NCI-H1436 treated with DMSO at 0.1 percent for 48 hours (cell line): Measurements from ENCODE around the gene TMEM209.
"Not testable (repeated sequence)": the region's sequence is repeated elsewhere in the genome, so short reads cannot be mapped to it uniquely, and the experiment has no call there.

ENCODE experiments used
- DNase-seq: peaks from one replicate; lab custom pipeline; 2025; lab: John Stamatoyannopoulos, UW

TMEM209 gene

GRCh38 chr7:130205084-130205947, at the start of gene TMEM209:
TMEM209 (minus strand) TSS chr7:130205406; CDS start chr7:130205375, 31 bp downstream.
- peak; percentile 82 for DNase-seq

DNA sequence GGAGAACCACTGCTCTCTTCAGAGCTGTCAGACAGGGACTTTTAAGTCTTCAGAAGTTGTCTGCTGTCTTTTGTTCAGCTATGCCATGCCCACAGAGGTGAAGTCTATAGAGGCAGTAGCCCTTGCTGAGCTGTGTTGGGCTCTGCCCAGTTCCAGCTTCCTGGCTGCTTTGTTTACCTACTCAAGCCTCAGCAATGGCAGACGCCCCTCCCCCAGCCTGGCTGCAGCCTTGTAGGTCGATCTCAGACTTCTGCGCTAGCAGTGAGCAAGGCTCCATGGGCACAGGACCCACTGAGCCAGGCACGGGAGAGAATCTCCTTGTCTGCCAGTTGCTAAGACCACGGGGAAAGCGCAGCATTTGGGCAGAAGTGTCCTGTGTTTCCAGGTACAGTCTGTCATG, 49.3 kb upstream of the TMEM209 start:
- no peak for DNase-seq

DNA sequence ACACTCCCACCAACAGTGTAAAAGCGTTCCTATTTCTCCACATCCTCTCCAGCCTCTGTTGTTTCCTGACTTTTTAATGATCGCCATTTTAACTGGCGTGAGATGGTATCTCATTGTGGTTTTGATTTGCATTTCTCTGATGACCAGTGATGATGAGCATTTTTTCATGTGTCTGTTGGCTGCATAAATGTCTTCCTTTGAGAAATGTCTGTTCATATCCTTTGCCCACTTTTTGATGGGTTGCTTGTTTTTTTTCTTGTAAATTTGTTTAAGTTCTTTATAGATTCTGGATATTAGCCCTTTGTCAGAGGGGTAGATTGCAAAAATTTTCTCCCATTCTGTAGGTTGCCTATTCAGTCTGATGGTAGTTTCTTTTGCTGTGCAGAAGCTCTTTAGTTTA, 44.4 kb upstream of the TMEM209 start:
- not testable (repeated sequence) for DNase-seq

GRCh38 chr7:130248842-130249241, 43.6 kb upstream of the TMEM209 start:
- not testable (repeated sequence) for DNase-seq

DNA sequence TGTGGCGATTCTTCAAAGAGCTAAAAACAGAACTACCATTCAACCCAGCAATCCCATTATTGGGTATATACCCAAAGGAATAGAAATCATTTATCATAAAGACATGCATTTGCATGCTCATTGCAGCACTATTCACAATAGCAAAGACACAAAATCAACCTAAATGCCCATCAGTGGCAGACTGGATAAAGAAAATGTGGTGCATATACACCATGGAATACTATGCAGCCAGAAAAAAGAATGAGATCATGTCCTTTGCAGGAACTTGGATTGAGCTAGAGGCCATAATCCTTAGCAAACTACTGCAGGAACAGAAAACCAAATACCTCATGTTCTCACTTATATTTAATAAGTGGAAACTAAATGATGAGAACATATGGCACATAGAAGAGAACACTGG, 41.3 kb upstream of the TMEM209 start:
- not testable (repeated sequence) for DNase-seq

GRCh38 chr7:130243486-130243885, 38.3 kb upstream of the TMEM209 start:
- not testable (repeated sequence) for DNase-seq

DNA sequence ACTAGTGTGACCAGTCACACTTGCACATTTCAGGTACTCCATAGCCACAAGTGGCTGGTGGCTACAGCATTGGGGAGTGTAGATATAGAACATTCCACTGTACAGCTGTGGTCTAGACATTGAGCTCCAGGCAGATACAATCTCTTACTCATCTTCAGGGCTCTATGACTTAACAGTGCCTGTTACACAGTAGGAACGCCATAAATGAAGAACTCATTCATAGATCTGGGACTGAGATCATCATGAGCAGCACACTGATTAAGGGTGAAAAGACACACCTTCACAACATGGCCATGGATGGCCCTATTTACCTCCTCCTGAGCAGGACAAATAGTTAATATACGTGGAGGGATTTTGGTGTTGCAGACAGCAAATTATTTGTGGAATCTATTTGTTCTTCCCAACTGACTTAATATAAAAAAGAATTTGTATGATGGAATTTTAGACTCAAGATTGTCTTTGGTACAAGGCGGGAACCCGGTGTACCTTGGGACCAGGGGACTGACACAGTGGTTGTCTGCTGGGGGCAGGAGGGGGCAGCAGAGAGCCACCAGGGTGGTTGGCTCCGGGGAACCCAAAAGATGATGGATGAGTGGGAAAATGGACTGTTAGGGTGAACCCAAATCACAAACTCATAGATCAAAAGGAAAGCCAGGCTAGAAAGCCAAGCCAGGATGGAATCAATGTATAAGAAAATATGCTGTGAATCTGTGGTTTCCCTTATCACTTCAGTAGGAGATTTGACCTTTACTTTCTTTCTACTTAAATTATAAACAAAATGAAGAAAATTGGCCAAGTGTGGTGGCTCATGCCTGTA, 37.2 kb upstream of the TMEM209 start:
- no peak for DNase-seq

GRCh38 chr7:130240240-130240639, 35.0 kb upstream of the TMEM209 start:
- no peak for DNase-seq

DNA sequence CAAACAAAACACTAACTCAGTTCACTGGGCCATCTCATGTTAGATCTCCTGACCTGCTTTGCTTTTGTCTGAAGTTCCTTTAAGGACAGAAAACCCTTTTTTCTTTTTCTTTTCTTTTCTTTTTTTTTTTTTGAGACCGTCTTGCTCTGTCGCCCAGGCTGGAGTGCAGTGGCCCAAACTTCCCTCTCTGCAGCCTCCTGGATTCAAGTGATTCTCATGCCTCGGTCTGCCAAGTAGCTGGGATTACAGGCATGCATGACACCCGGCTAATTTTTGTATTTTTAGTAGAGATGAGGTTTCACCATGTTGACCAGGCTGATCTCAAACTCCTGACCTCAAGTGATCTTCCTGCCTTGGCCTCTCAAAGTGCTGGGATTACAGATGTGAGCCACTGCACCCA, 31.2 kb upstream of the TMEM209 start:
- not testable (repeated sequence) for DNase-seq

GRCh38 chr7:130234078-130234477, 28.9 kb upstream of the TMEM209 start:
- no peak for DNase-seq

GRCh38 chr7:130232209-130232608, 27.0 kb upstream of the TMEM209 start:
- no peak for DNase-seq

- no peak for DNase-seq
These were observed 26.6 kb upstream of the TMEM209 start for GRCh38 chr7:130231792-130232191.

DNA sequence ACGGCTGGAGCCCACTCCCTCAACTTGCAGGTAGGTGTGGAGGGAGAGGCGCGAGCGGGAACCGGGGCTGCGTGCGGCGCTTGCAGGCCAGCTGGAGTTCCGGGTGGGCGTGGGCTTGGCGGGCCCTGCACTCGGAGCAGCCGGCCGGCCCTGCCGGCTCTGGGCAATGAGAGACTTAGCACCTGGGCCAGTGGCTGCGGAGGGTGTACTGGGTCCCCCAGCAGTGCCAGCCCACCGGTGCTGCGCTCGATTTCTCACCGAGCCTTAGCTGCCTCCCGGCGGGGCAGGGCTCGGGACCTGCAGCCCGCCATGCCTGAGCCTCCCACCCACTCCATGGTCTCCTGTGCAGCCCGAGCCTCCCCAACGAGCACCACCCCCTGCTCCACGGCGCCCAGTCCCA, 24.8 kb upstream of the TMEM209 start:
- DNase-seq, result not testable (repeated sequence)

DNA sequence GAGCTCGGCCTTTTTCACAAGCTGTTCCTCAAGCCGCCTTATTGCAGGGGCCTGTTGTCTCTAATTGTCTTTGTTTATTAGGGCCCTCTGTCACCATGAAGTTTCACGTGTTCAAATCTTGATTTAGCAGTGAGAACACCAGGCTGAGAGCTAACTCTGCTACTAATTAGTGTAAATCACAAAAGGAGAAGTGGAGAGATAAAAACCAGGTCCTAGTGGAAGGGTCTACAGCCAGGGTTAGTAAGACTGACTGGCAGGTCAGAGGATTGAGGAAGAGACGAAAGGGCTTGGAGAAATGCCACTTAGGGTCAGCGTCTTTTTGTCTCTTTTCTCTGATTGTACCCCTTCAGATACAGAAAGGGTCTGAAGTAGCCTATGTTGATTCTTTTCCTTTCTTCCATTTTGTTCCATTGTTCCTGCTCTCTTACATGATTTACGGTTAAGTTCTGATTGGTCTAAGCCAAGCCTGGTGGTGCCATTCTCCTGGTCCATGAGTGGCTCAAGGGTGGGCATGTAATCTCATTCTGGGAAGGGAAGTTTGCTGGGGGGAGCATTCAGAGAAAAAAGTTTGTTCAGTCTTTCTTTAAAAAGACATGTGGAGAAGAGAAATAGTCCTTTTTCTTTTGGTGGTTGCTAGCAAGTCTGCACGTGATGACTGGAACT, 23.8 kb upstream of the TMEM209 start:
- DNase-seq, result no peak

DNA sequence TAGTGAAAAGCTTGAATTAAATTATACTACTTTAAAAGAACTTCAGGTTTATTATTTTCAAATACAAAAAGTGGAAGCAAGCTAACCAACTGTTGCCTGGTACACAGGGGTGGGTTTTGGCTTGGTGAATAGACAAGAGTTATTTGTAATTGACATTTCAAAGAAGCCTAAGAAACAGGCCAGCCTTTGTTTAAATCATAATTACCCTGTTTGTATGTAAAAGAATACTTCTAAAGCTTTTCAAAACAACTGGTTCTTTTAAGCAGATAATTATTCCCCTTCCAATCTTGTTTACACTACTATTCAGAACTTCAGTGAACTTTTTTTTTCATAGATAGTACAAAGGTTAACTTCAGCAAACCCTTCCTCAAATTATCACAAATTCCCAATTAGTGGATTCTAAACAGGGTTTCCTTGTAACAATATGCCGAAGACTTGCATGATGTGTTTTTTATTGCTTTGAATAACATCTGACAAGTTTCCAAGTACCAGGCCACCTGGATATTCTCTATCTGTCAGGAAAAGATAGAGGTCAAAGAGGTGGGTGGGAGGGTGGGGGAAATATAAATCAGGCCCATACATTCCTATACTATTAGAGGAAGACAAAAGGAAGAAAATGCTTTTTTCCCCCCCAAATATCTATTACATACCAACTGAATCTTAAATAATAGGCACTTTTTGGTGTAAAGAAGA, 22.8 kb upstream of the TMEM209 start:
- no peak for DNase-seq

DNA sequence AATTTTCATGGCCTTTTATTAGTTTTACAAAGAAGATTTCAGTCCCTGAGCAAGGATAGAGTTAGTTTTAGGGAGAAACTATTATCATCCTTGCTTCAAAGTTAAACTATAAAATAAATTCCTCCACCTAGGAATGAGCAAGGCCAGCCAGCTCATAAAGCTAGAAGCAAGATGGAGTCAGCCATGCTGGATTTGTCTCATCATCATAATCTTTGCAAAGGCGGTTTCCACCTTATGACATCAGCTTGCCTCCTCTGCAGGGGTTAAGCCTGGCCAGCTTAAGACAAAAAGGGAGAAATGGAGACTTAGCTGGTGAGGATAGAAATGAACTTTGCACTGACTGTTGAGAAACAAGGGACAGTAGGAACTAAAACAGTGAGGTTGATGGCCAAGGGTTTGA, 21.1 kb upstream of the TMEM209 start:
- DNase-seq, result no peak

- not testable (repeated sequence) for DNase-seq
These were observed 19.7 kb upstream of the TMEM209 start for GRCh38 chr7:130224923-130225322.

- no peak for DNase-seq
These were observed 19.0 kb upstream of the TMEM209 start for GRCh38 chr7:130224210-130224609.

GRCh38 chr7:130223646-130224045, 18.4 kb upstream of the TMEM209 start:
- DNase-seq, result no peak

DNA sequence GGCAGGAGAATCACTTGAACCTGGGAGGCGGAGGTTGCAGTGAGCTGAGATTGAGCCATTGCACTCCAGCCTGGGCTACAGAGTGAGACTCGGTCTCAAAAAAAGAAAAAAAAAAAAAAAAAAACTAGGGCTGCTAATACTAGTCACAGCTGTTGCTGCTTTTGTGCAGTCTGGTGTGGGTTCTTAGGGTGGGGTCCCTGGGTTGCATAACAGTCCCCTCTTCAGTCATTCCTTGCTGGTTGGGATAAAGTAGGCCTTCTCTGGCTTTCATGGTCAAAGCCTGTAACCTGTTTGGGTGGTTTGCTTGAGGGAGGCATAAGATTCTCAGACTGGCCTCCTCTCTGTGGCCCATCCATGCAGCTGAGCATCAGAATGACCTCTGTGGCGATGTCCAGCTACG, 16.5 kb upstream of the TMEM209 start:
- DNase-seq, result no peak

DNA sequence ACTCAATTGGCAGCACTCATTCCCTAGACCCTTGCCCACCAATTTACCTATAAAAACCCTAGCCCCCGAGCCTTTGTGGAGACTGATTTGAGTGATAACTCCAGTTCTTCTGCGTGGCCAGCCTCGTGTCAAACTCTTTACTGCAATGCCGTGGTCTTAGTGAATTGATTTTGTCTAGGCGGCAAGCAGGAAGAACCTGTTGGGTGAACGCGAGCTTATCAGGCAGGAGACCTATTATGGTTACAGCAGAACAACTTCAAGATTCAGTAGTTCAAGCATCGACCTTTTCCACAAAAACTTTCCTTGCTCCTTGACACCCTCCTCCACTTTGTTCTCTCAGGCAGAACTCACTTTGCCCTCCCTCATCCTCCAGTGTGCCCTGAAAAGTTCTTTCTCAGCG, 14.7 kb upstream of the TMEM209 start:
- DNase-seq, result no peak
